DMS79 treated with DMSO at 0.1 percent for 48 hours (cell line): ENCODE measurements around the gene NEGR1.

ENCODE experiments used
- DNase-seq: peaks from one replicate; lab custom pipeline; 2025; lab: John Stamatoyannopoulos, UW

Gene NEGR1

DNA sequence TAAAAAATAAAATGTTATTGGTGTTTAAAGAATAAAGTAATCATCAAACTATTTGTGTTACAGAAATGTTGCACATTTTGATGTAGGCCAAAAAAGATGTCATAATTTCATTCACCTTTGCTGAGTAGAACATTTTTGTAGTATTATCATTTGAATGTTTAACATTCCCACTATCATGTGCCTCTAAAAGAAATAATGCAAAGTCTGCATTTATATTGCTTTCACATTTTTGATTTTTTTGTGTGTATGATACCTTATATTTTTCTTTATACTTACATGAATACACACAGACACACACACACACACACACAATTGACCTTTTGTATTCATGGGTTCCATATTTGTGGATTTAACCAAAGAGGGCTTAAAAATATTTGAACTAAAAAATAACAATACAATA lies 657.3 kb downstream of the NEGR1 start:
- DNase-seq, result no peak

DNA sequence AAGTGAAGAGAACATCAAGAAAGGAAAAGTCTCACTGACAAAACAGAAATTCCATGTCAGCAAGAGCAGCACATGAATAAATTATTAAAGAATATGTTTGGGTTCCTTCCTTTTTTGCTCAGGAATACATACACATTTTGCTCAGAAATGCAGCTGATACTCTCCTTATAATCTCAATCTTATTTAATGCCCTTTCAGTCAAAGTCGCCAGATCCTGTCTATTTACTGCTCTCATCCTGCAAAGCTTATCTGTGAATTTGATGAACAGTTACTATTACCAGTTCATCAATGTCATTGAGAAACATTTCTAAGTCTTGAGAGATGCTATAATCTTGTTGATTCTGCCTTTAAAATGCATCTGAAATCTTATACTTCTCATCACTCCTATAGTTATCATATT lies 658.5 kb downstream of the NEGR1 start:
- no peak for DNase-seq

DNA sequence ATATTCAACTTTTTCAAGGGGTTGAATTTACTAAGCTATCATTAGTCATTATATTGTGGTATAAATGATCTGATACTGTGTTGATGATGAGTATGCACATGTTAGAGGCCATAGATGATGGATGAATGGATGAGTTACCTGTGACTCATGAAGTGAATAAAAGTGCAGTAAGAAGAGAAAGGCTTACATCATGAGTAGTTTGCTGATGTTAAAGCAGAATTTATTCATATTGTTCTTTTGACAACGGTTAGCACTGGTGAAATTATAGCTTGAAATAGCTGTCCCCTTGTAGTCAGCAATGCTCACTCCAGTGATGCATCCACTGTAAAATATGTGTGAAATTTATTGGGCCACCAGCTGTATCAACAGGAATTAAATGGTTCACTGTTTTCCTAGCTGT lies 660.6 kb downstream of the NEGR1 start:
- DNase-seq, result no peak

DNA sequence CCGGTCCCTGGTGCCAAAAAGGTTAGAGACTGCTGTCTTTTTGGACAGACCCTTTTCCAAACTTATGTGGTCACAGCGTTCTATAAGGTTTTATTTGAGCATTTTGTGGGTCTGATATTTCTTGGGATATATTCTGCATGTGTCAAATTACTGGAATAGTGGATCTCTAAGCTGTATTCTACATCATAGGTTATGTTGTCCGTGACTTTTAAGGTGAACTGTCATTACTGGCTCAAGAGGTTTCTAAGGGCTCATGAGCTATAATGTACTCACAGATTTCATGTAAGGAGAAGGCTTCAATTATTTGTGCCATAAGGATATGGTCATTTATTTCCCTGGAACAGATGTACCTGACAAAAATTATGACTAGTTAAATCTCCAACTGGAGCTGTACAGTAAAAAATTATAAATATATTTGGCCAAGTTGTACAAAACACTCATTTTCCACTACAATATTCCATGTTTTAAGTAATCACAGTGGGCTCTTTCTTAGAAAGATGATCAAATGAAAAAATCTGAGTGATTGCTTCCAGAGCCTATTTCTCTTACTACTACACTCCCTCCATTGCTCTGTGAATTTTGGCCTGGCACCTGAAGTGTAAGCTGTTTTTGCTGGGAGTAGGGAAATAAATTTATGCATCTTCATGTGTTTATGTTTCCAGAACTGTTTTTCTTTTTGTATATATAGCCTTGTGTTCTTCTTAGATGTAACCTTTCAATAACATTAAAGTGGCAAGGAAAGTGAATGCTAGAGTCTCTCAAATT lies 663.4 kb downstream of the NEGR1 start:
- DNase-seq, result no peak

DNA sequence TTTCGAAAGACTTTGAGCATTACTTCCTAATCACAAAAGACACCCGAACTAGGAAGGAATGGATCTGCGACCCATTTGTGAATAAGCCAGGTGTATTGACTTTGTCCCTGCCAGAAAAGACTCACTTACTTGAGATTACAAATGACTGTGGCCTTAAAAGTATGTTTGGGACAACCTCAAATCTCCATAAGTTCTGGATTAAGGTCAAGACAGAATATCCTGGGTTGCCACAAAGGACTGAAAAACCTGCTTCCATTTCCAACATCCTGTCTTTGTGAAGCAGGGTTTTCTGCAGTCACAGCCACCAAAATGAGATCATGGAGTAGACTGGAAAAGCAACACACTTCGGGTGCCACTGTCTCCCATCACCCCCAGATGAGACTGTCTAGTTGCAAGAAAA lies 664.1 kb downstream of the NEGR1 start:
- DNase-seq, result no peak

DNA sequence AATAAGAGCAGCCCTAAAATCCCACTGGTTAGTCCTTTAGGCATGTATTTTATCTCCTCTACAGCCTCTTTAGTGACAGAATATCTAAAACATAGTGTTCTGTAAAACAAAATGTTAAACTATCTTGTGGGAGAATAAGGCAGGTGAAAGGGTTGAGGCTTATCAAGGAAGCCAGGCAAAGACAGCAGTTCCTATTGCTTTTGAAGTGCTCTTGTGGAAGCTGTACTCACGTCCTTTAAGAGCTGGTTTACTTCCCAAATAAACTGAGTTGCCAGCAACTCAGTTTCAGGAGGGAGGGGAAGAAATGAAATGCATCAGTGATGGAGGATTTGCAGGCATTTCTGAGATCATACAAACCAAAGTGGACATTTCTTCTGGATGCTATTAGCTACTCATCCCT lies 671.9 kb downstream of the NEGR1 start:
- peak; percentile 87 for DNase-seq

DNA sequence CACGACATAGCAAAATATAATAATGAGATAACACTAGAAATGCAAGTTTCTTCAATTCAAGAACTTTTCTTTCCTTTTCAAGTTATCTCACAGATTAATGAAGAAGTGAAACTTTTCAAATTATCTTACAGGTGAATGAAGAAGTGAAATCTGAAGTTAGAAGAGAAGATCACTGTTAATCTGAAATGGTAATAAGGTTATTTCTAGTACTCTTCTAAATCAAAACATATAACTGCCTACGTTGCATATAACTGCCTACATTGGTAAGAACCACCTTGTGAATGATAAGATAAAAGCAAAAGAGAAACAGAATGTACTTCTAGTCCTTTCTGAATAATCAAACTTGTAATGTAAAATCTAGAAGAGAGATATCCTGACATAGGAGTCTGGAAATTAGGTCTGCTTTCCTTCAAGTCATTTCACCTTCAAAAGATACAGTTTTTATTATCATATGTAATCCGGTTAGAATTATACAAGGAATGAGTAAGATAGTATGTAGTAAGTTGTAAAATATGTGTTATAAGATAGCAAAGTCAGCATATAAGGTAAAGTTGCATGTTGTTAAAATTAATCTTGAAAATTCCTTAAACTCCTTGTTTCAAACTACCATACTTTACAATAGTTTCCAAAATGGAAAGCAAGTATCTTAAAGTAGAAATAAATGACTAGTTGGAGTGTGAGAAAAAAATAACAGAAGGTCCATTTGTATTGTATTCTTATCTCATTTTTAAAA lies 679.1 kb downstream of the NEGR1 start:
- no peak for DNase-seq

DNA sequence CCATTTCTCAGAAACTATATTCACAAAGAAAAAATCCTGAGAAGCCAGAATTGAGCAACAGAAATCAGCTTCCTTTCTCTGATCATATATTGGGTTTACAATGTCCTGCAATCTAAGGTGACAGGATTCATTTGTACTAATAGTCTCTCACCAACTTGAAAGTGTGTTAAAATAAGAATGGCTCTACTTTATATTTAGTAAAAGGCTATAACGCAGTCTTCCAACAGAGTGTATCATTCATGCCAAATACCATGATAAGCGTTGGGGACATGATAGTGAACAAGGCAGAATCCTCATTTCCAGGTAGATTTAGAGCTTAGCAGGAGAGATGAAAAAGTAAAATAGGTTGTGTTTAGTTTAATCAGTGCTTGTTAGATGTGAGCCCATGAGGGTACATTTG lies 682.3 kb downstream of the NEGR1 start:
- DNase-seq, result no peak

GRCh38 chr1:71599306-71599705 lies 683.0 kb downstream of the NEGR1 start:
- DNase-seq, result no peak

- no peak for DNase-seq
Measured at GRCh38 chr1:71593523-71593922, 688.8 kb downstream of the NEGR1 start.

DNA sequence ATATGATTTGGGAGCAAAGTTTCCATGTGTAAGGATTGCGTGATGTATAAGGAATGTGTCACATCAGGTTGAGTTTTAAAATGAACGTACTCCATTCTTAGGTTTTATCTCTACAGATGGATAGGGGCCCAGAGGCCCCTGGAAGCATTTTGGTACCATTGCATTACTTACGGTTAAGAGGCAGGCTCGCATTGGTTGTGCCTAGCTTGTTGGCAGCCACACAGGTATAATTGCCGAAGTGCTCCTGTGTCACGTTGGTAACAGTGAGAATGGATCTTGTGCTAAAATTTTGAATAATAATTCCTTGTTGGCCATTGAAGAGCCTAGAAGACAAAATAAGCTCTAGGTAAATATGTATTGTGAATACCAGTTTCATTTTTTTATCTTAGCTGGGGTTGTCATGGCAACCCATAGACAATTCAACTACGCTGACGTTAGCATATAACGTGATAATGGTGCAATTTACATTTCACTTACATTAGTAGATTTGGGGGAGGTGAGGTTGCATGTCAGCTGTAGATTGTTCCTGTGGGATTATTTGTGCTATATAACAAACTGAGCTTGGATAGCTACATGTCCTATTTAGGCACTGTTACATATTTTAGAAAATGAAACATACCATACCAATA lies 689.6 kb downstream of the NEGR1 start:
- no peak for DNase-seq

- no peak for DNase-seq
Measured at GRCh38 chr1:71589005-71589404, 693.3 kb downstream of the NEGR1 start.

- DNase-seq, result peak; percentile 11
Measured at GRCh38 chr1:71587961-71588360, 694.4 kb downstream of the NEGR1 start.

GRCh38 chr1:71586030-71586429 lies 696.3 kb downstream of the NEGR1 start:
- no peak for DNase-seq

- no peak for DNase-seq
Measured at GRCh38 chr1:71583756-71584155, 698.6 kb downstream of the NEGR1 start.

GRCh38 chr1:71582673-71583072 lies 699.7 kb downstream of the NEGR1 start:
- DNase-seq, result no peak

GRCh38 chr1:71577451-71578131 lies 704.7 kb downstream of the NEGR1 start:
- DNase-seq, result no peak

- no peak for DNase-seq
Measured at GRCh38 chr1:71572038-71572437, 710.3 kb downstream of the NEGR1 start.

- DNase-seq, result no peak
Measured at GRCh38 chr1:71566413-71566812, 715.9 kb downstream of the NEGR1 start.

- no peak for DNase-seq
Measured at GRCh38 chr1:71565831-71566230, 716.5 kb downstream of the NEGR1 start.

- peak; percentile 39 for DNase-seq
Measured at GRCh38 chr1:71565262-71565661, 717.1 kb downstream of the NEGR1 start.

GRCh38 chr1:71562298-71562697 lies 720.0 kb downstream of the NEGR1 start:
- no peak for DNase-seq

GRCh38 chr1:71561729-71562128 lies 720.6 kb downstream of the NEGR1 start:
- DNase-seq, result no peak
